Stimulated activated CD4-positive, alpha-beta T cell treated with anti-CD3 and anti-CD28 coated beads, TNF-alpha, amount 100 ng/mL, for 4 hours (primary cell): Measurements from ENCODE around the gene AAMP.

Experiments
- DNase-seq, 3 experiments: peaks; one replicate each; pipeline ENCODE4 v3.0.0-alpha.2; 2020; ENCODE audit warnings: low read depth in 3 of 3

The AAMP gene

DNA sequence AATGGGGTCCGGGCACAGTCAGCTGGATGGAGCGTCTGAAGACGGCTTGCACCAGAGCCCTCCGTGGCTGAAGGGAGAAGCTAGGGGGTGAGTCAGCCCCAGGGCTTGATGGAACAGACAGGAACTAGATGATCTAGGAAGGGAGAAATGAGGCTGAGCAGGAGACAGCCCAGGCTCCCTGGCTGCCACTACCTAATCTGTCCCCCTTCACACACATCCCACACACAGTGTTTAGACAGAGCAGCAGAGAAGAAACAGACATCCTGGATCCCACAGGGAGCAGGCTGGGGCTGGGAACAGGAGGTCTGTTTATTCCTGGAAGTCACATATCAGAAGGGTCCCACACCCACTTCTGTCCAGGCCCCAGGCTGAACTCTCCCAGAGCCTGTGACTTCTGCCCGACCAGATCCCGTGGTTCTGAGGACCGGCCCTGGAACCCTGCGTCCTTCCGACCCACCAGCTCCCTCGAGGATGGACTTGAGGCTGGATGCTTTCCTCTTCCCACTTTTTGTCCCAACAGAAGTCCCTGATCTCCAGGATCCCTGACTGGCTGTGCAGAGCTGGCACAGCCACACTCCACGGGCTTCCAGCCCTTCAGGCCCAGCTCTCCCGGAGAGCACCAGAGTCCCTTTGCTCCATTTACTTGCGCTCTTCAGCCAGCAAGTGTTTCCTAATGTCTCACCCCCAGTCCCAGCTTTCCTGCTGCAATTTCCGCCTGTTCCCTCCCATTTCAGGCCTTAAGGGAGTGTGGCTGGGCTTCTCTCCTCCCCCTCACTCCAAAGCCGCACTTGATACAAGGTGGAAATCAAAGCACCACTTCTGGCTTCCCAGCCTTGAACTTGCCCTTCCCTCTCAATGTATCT, 10.6 kb downstream of the AAMP start:
- DNase-seq = no peak

GRCh38 chr2:218257390-218257981, 12.5 kb downstream of the AAMP start:
- peak; percentile 33 to 60 (median 43) for DNase-seq

GRCh38 chr2:218256612-218257350, 13.2 kb downstream of the AAMP start:
- DNase-seq = no peak

DNA sequence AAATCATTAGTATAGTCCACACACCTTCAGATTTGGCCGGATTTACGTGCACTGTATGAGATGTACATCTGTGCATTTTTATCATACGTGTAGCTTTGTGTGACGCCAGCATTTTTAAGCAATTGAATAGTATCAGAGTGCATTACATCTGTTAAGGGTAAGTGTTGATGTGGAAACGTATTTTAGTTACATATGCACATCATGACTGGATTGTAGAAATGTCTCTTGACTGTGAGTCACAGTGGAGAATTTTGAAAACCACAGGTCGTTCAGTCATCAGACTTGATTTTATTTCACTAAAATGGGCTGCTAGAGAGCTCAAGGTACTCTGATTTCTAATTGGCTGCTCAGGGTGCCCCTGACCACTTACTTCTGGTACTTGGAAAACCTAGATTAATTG, 14.5 kb downstream of the AAMP start:
- DNase-seq = no peak

DNA sequence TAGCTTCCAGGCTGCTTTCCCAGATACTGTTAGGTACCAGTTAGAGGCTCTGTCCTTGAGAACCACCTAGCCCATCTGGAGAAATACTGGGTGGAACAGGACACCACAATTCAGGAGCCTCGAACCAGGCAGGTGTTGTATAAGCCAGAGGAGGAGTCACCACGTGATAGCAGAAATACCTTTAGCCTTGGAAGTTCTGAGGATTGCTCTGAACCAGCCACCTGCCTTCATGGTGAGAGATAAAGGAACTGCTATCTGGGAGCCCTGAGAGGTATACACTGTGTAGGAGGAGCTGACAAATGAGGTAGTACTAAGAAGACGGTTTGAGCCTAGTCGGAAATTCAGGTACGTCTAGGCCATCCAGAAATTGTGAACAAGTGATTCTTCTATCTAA, 16.7 kb downstream of the AAMP start:
- no peak for DNase-seq

DNA sequence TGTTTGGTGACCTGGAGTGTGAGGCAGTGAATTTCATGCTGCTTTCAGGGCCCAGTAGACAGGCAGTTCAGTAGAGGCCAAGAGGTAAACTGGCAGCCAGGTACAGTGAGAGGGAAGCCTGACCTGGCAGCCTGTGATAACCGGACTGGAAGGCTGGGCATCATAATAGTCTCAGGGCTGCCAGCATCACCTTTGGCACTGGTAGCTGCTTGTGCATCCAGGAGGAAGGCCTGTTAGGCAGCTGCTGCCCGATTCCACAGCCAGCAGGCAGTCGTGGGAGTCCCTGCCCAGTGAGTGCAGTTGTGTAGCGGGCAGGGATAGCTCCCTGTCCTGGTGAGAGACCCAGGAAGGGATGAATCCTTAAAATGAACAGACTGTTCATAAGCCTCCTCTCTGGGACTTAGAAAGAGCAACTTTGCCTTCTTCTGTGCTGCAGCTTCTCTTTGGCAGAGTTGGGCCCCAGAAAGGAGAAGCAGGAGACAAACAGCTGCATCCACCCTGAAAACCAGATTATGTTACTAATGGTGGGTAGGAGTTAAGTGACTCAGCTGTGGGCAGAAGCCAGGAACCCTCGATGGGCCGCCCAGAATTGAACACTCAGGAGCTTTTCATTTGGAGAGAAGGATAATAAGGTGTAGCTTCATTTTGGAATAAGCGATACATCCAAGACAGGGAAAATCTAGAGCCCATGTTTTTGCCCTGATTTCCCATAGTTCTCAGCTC, 17.3 kb downstream of the AAMP start:
- DNase-seq = no peak

- no peak for DNase-seq
Observed at GRCh38 chr2:218249691-218250090, 20.2 kb downstream of the AAMP start.

DNA sequence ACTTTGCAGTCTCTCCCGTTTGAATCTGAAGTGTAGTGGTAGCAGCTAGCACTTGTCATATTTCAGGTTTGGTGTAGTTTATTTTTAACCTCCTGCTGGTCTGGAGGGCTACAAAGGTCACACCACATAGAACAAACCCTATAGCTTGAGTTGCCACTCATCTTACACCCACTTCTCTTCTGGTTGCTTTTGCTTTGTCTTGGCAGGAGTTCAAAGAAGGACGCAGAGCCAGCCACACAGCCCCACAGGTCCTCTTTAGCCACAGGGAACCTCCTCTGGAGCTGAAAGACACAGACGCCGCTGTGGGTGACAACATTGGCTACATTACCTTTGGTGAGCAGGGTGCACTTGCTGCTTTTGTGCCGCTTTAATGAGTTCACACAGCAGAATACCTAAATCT, 24.7 kb downstream of the AAMP start:
- no peak for DNase-seq

- DNase-seq = no peak
Observed at GRCh38 chr2:218244665-218245064, 25.3 kb downstream of the AAMP start.

GRCh38 chr2:218244204-218244603, 25.7 kb downstream of the AAMP start:
- DNase-seq = no peak

- DNase-seq = no peak
Observed at GRCh38 chr2:218238887-218239286, 31.1 kb downstream of the AAMP start.

DNA sequence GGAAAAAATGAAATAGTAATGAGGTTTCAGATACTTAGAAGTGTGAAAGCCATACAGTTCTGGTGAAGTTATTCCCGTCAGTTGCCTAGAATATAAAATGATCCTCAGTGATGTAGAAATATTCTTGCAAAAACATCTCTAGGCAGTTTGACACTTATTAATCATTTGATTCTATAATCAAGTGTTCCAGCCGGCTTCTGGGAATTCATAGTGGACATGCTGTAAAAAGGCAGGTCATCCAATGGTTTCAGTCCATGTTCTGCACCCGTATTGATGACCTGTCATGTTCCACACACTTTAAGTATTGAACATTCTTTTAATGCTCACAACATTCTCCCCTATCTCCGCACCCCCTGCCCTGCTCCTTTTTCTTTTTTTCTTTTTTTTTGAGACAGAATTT, 33.1 kb downstream of the AAMP start:
- no peak for DNase-seq

GRCh38 chr2:218235017-218235416, 34.9 kb downstream of the AAMP start:
- DNase-seq = no peak

GRCh38 chr2:218234521-218234920, 35.4 kb downstream of the AAMP start:
- DNase-seq = no peak

GRCh38 chr2:218233543-218233942, 36.4 kb downstream of the AAMP start:
- DNase-seq = no peak

GRCh38 chr2:218230882-218231281, 39.1 kb downstream of the AAMP start:
- DNase-seq = no peak

- no peak for DNase-seq
Observed at GRCh38 chr2:218229851-218230250, 40.1 kb downstream of the AAMP start.

- DNase-seq = peak in 1 of 3 experiments; percentile 25
Observed at GRCh38 chr2:218229239-218229638, 40.7 kb downstream of the AAMP start.

- no peak for DNase-seq
Observed at GRCh38 chr2:218228366-218229090, 41.4 kb downstream of the AAMP start.

DNA sequence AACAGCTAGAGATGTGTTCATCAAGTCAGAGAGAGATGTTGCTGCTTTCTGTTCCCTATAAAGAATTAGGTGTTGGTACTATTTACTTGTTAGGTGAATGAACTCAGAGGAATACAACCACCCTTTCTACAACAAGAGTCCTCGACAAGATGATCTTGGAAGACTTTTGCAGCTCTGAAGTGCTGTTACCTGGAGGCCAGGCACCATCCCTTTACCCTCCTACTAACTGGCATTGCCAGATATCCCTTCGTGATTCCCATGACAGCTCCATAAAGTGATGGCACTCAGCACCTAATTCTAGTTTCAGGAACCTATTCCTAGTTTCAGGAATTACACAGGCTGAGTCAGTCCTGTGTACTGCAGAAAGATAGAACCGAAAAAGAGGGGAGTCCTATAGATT, 43.0 kb downstream of the AAMP start:
- no peak for DNase-seq

DNA sequence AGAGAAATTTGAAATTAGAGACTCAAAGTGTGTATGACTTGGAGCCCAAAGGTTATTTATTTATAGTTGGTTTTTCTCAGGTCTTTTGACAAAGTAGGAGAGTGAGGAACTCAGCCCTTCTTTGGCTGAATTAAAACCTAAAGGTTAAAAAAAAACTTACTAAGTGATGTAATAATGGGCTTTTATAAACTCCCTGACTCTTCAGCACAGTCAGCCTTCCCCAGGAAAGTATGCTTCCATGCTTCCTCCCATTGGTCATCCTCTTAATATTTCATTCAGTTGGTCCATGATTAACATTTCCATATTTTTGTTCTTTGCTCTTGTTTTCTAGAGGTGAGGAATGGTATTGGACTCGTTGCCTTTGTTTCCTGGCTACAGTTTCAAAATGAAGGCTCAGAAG, 45.8 kb downstream of the AAMP start:
- no peak for DNase-seq
